Neural cell (in vitro differentiated cells): Measurements from ENCODE around the gene PANK4.

Experiments used
- CTCF ChIP-seq: fragments of 450-650 bp; IDR thresholded peaks from 2 replicates; pipeline ENCODE4 v1.5.1; 2014; ENCODE audit warnings: antibody characterized with exemption, mild to moderate bottlenecking, moderate library complexity; ENCODE audit not compliant: poor library complexity, severe bottlenecking
- MXI1 ChIP-seq: fragments of 450-650 bp; conservative IDR thresholded peaks from 2 replicates; pipeline ENCODE4 v1.6.1; 2014; ENCODE audit warnings: antibody characterized with exemption, mild to moderate bottlenecking; ENCODE audit not compliant: poor library complexity, severe bottlenecking
- RAD21 ChIP-seq: fragments of 450-650 bp; conservative IDR thresholded peaks from 2 replicates; pipeline ENCODE4 v1.6.1; 2014; ENCODE audit warnings: antibody characterized with exemption, mild to moderate bottlenecking, moderate library complexity

DNA sequence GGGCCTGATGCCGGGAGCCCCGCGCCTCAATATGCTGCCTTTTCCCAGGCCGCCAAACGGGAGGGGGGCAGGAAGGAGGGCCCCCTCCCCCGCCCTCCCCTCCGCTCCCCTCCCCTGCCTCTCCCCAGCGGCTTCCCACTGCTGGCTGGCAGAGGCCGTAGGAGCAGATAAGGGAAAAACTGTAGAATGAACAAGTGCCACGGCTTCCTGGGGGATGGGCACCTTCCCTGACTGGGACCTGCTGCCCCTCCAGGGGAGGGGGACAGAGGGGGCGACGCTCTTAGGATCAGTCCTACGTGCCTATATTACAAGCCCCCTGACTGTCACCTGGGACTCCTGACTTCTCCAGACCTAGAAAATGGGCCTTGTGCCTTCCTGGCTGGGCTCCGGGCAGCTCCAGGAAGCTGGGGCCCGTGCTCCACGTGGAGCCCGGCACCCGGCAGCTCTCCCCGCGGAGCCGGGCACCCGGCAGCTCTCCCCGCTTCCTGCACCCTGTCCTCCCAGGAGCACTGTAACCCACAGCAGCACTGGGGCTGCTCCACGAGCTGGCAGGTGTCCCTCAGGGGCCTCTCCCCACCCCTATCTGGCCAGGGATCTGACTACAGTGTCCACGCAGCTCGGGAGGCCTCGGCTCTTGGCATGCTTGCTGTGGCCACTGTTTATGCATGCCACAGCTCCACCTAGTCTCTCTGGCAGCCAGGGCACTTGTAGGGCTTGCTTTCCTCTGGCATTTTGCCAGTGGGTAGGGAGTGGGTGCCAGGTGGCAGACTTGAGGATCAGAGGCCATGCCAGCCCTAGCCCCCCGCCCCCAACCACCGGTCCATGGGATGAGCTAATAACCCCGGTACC is 4.3 kb upstream of the PANK4 start:
- TF ChIP-seq CTCF (no peak), RAD21 (no peak), MXI1 (no peak)
